HG03108 (cell line): Measurements from ENCODE around the gene GNPTG.
A peak's percentile ranks its signal among the peaks of the same experiment; 100 is the strongest.

Source experiments
- ATAC-seq: cut with Tn5 transposase; IDR thresholded peaks from one replicate; pipeline ENCODE4 v1.9.1; 2021; ENCODE audit warnings: moderate library complexity; ENCODE audit not compliant: unreplicated experiment

The GNPTG gene

DNA sequence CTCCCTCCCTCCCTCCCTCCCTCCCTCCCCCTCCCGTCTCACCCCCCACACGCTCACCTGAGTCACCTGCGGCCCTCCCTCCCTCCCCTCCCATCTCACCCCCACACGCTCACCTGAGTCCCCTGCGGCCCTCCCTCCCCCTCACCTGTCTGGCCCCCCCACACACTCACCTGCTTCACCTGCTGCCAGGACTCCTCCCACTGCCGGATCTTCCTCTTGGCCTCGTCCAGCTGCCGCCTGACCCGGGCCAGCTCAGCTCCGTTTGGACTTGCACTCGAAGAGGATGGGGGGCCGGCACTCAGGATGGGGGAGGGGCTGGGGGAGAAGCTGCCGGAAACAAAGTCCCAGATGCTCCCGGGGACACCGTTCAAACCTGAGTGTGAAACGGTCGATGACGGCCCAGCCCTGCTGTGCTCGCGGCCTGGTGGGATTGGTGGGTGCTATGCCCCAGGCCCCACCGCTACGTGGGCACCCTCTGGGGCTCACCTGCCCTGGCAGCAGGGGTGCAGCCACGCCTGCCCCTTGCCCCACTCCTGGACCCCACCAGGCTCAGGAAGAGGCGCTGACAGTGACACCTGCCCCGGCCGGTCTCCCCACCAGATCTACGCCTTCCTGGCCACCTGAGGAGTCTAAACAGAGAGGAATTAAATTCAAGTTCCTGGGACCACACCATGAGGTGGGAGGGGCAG is 15.9 kb downstream of the GNPTG start:
- no peak for ATAC-seq

DNA sequence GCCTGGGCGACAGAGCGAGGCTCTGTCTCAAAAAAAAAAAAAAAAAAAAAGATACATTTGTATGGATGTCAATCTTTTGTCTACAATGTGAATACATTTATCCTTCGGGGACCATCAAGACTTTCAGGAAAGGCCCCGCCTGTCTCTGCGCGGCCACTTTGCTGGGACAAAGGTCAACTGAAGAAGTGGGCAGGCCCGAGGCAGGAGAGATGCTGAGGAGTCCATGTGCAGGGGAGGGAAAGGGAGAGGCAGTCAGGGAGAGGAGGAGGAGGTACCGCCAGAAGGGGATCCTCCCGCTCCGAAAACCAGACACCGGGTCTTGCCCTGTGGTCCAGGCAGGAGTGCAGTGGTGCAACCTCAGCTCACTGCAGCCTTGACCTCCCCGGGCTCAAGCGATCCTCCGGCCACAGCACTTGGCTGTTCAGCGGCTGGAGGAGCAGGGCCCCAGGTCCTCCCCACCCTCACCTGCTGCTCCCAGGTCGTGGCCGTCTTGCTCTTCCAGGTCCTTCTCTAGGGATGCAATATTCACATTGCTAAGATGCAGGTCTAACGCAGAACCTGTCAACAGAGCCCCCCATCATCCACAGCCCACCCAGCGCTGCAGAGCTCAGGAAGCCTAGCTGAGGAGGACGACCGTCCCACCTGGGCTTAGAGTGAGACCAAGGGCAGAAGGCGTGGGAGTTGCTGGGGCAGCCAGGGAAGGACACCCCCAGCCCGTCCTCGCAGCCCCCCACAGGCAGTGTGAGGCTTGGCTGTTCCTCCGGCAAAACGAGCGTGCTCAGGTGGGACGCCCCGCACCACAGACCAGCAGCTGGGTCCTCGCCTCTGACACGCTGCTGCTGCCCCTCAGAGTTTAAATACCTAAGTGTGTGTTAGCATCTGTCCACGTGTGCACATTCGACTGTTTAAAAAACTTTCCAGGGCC is 19.6 kb downstream of the GNPTG start:
- ATAC-seq, result no peak

DNA sequence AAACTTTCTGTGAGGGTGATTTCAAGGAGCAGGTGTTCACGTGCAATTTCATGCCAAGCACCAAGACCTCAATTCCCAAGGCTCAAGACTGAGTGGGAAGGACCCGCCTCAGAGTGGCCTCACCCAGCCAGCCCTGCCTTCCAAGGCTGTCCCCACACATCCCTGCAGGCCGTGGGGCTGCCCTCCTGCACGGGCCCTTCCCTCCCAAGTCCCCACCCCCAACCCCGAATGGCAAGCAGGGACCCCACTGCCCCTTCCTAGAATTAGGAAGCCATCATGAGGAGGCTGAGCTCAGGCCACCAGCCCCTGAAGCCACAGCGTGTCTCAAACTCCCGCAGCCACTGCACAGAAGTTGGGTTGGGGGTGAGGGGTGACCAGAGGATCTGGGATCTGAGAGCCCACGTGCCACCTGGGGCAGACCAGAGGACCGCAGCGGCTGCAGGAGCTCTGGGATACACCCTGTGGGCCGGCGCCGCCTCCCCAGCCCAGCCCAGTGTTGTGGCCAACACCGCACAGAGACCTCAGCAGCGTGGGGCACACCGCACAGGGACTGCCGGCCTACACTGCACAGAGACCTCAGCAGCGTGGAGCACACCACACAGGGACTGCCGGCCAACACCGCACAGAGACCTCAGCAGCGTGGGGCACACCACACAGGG is 20.7 kb downstream of the GNPTG start:
- ATAC-seq, result no peak

DNA sequence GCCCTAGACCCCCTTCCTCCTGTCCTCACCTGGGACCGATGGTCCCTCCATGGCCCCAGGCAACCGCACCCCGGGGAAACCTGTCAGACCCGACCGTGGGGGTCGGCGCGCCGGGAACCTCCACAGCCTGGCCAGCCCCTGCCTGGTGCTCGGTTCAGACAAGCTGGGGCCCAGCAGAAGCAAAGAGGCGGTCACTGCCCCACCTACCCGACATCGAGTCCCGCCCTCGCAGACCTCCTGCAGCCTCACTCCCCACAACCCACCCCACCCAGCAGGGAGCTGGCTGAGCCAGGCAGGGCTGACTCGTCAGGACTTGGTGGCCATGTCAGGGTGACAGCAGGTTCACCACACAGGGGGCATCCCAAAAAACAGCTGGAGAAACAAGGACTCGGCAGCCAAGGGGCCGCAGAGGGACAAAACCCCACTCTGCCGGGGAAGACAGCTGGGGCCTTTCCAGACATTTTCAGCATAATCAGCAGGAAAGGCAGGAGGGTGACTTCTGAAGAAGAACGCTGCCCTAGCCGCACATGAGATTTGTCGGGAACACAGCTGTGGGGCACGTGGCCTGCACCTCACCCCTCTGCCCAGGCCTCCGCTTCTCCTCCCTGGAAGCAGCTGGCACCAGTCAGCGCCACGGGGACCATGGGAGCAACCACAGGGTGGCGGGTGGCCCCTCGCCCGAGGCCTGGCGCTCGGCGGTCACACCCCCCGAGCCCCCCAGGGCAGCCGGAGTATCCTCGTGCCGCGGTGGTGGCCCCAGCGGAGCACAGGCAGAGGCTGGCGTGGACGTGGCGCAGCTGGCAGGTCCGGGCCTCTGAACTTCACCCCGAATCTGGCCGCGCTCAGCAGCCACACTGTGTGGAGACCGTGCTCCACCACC is 22.9 kb downstream of the GNPTG start:
- no peak for ATAC-seq

DNA sequence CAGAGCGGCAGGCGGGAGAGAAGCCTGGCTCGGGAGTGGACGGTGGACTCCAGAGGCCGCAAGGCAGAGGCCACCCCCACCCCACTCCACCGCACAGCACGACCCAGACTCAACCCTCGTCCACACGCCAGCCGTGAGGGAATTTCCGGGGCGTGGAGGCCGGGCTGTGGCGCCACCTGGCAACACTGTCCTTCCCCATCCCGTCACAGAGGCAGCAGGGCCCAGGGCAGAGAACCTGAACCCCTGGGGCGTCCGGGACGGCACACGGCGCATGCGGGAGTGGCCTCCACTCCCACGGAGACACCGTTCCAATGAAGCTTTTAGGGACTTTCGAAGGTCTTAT is 23.5 kb downstream of the GNPTG start:
- ATAC-seq, result no peak

DNA sequence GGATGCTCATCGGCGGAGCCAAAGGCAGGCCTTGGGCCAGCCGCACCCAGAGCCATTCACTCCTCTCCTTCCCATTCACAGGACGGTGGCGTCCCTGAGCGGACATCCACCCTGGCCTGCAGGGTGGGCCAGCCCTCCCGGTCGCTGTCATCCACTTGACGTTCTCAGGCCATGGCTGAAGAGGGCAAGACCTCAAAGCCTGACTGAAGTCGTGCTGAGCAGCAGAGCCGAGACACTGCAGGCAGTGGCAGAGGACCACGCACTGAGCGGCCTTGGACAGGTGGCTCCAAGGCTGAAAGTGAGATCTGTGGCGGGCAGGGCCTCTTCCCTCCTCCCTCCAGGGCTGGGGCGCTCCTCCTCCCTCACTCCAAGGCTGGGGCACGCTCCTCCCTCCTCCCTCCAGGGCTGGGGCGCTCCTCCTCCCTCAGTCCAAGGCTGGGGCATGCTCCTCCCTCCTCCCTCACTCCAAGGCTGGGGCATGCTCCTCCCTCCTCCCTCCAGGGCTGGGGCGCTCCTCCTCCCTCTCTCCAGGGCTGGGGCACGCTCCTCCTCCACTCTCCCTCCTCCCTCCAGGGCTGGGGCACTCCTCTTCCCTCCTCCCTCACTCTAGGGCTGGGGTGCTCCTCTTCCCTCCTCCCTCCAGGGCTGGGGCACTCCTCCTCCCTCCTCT is 24.1 kb downstream of the GNPTG start:
- no peak for ATAC-seq

DNA sequence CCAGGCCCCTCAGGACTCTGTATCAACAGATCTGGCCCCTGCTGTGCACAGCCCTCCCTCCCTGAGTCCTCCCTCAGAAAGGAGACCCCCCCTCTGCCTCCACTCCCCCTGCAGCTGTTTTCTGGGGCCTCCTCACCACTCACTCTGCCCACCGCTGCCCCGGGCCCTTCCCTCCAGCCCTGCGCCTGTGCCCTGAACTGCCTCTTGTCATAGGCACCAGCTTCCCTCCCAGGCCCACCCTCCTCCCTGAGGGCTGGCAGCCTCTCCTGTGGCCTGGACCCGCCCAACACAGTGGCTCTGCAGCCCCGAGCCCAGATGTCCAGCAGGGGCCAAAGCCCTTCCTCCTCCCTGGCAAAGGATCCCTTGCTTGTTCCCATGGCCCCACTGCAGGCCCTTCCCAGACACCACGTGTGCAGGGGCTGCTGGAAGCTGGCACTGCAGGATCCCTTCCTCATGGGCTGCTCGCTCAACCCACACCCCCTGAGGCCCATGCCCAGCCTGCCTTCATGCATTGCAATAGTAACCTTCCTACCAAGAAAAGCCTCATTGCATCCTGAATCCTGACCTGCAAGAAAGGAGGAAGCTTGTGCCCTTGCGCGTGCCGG is 25.8 kb downstream of the GNPTG start:
- no peak for ATAC-seq

DNA sequence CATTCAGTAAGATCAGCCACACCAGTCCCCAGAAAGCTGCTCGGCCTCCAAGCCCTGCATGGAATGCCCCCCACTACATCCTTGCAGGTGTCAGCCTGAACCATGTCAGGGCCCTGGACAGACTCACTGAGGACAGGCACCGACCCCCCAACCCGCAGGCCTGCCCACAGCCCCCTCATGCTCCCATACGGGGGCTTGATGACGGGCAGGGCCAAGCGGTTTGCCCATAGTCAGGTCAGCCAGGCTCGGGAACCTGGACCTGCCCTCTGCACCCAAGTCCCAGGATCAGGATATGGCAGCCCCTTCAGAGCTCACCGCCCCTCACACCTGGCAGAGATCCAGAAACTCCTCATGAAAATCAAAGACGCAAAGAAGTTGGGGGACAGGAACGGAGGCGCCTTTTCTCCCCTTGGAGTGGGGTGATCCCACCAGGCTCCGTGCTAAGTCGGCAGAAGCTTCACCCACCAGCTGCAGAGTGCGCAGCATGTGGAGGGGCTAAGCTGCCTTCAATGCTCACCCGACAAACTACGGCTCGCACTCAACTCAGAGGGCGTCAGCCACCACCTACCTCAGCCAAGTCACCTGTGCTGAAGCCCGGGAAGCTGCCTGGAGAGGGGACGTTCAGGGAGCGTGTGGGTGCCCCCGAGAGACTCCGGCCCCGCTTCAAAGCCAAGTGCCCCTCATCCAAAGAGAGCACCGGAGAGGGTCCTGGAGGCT is 26.5 kb downstream of the GNPTG start:
- ATAC-seq, result no peak

DNA sequence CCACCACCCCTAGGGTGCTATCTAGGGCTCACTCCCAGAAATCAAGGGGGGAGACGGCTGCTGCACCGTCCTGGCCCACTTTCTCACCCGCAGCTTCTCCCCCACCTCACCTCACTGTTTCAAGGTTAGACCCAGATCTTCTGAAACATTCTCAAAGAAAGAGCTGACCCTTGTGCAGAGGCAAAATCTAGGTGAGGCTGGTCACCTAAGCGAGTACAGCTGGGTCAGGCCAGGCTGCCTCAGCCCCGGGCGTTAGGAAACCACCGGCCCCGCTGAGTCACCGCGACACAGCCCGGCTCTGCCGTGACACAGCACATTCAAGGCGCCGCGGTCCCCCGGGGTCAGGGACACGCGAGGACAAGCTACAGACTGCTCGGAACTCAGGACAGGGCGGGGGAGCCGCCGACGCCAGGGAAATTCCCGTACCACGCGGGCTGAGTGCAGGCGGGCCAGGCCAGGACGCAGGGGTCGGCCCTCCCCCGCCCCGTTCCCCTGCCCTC is 27.1 kb downstream of the GNPTG start:
- ATAC-seq, result peak; percentile 32

DNA sequence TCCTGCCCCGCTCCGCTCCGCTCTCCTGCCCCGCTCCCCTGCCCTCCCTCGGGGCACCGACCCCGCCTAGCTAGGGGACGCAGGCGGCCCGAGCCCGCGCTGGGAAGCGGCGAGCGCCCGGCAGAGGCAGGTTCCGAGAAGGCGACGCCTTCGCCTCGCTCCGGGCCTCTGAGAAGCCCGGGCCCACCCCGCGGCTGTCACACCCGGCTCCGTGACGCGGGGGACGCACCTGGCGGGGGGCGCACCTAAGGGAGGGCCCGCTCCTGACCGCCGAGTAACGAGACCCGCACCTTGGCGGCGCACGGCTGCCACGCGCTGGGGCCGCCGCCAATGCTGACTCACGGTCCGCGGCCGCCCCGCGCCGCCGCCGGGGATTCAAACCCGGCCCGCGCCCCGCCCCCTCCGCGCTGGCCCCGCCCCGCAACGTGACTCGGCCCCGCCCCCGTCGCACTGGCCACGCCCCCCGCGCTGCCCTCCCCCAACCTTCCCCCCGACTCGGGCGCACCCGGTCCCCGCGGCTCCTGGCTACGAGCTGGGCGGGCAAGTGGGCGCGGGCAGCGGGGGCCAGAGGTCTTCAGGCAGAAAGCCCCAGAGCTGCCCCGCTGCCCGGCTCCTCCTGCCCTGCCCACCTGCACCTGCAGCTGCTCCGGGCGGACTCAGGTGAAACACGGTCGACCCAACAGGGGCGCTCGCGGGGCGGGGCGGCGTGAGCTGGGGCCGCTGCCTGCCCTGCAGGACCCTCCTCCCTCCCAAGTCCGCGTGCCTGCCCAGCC is 27.8 kb downstream of the GNPTG start:
- peak; percentile 39 for ATAC-seq

DNA sequence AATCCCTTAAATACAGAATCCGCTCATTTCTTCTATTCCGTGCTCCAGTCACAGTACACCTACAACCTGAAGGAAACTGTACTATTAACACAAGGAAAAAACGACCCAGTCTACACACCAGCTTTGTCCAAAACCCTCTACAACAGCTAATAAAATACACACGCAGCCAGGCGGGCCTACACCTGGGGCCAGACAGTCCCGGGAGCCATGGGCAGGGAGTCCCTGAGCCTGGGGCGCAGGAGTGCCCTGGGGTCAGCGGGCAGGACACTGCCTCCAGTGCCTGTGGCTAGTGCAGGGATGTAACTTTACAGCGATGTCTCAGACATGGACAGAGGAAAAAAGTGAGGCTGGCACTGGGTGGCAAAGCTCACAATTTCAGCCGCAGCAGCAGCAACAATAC is 28.5 kb downstream of the GNPTG start:
- ATAC-seq, result no peak

DNA sequence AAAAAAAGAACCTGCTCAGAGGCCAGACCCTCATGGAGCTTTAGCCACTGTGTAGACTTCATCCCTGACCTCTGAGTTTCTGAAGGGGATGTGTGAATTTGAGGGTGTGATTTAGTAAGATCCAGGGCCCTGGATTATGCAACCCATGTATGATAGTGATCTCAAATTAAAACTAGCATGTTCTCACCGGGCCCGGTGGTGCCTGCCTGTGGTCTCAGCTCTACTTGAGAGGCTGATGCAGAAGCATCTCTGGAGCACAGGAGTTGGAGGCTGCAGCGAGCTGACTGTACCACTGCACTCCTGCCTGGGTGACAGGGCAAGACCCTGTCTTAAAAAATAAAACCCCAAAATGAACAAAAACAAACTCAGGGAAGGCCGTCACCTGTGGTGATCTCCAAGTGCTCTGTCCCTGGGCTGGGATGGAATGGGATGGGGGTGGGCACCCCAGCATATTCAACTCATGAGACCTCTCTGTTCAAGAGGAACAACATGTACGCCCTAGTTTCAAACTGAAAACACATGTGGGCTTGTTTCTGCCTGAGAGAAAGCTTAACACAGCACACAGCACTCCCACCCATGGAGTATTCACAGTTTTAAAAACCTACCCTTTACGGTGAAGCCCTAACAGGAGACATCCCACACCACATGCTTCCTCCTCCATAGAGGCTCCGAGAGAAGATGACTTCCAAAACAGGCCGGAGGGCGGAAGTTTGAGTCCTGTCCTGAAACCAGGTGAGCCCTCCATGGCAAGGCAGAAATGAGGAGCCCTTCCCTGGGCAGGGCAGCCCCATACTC is 30.1 kb downstream of the GNPTG start:
- ATAC-seq, result no peak

DNA sequence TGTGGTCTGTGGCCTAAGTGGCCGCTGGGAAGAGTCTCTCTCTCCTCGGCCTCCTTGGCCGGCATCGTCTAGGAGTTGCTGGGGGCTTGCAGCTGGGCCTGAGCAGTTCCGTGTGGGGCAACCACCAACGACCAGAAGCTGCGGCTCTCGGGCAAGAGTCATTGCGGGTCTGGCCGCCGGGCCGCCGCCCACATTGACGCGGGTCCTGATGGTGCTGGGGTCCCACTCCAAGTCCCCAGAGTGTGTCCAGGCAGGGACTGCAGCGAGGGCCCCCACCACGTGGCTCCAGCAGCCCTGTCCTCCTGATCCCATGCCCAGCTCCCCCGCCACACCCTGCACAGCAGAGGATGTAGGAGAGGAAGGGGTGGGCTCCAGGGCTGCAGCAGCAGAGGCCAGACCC is 31.8 kb downstream of the GNPTG start:
- ATAC-seq, result no peak

DNA sequence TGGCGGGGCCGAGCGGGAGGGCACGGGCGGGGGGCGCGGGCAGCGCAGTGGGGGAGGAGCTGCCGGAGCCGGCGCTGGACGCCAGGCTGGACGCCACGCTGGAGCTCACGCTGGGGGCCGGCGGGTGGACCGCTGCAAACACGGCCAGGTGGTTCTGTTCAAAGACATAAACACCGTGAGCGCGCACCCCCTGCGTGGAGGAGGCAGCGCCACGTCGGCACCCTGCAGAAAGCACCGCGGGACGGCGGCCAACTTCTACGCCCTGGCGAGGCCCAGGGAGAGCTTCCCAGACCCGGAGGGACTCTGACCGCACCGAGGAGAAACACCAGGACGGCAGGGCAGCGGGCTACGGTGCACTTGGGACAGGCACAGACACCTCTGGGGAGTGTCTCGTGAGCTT is 33.5 kb downstream of the GNPTG start:
- no peak for ATAC-seq

DNA sequence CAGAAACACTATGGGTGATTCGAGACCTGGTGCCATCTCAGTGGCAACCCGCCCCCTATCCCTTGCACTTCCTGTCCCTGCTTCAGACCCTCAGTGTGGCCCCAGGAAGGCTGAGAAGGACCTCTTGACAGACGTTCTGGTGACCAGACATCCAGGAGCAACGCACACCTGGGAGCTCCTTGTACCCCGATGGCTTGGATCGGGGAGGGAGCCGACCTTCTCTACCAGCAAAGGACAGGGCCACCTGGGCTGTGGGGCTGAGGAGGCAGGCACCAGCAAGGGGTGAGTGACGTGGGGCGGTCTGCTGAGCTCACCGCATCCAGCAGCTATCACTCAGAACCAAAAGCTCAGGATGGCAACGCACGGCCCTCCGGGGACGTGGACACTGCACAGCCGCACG is 35.6 kb downstream of the GNPTG start:
- no peak for ATAC-seq

DNA sequence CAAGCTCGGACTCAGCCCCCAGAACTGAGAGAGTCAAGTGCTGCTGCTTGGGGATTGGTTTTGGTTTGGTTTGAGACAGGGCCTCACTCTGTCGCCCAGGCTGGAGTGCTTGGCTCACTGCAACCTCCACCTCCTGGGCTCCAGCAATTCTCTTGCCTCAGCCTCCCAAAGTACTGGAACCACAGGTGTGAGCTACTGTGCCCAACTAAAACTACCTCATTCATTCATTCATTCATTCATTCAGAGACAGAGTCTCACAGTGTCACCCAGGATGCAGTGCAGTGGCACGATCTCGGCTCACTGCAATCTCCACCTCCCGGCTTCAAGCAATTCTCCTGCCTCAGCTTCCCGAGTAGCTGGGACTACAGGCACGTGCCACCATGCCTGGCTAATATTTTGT is 38.0 kb downstream of the GNPTG start:
- ATAC-seq, result no peak

DNA sequence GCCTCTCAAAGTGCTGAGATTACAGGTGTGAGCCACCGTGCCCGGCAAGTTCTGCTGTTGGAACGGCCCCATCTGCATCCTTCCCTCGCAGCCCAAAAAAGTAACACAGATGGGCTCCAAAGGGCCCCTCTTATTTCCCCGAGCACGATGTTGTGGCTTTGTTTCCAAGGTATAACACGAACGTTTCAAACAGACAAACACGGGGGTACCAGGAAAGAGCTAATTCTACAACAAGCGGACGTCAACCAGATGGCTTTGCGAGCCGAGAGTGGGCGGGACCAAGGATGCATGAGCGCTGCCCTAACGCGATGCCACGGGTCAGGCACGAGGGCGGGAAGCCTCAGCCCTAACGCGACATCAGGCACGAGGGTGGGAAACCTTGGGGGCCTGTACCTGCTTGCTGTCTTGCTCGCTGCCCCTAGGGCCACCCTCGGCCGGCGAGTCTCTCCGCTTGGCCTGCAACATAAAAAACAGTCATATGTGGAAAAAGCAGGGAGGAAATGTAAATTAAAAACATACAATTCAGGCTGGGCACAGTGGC is 38.6 kb downstream of the GNPTG start:
- ATAC-seq, result no peak
